CD4-positive, alpha-beta memory T cell (primary cell): ENCODE results near the gene SCGB1D1. TPM values are rescaled to one million over a fixed set of nuclear protein-coding genes. Genes with fewer than 3 reads are reported as not detected.
"Not testable (repeated sequence)": the region's sequence is repeated elsewhere in the genome, so short reads cannot be mapped to it uniquely, and the experiment has no call there.

Experiments used
- CTCF ChIA-PET: fragments of 350-600 bp; sonication (Branson Sonifier 250); formaldehyde crosslinking; loops from one replicate; lab custom pipeline; 2021; ENCODE audit warnings: inconsistent platforms; ENCODE audit not compliant: partially characterized antibody; lab: Charles Lee
- POLR2A ChIA-PET: fragments of 350-600 bp; sonication (Branson Sonifier 250); formaldehyde crosslinking; loops from one replicate; lab custom pipeline; 2021; ENCODE audit not compliant: partially characterized antibody; lab: Charles Lee
- DNase-seq, 5 donors: peaks; one replicate each; pipeline versions ENCODE4 v3.0.0 to v3.0.0-alpha.2; 2020 to 2022; ENCODE audit warnings: mixed read lengths in 1 of 5
- H3K27ac ChIP-seq: one replicate; pipeline ENCODE4 v1.7.0; 2013; ENCODE audit warnings: low read depth, low read length
- H3K27me3 ChIP-seq: 2 replicates; pipeline ENCODE4 v1.7.0; 2013; ENCODE audit warnings: mild to moderate bottlenecking, low read length, moderate library complexity; ENCODE audit not compliant: insufficient read depth
- H3K36me3 ChIP-seq: 2 replicates; pipeline ENCODE4 v1.7.0; 2013; ENCODE audit warnings: mild to moderate bottlenecking, low read length, moderate library complexity; ENCODE audit not compliant: insufficient read depth
- H3K4me1 ChIP-seq: 2 replicates; pipeline ENCODE4 v1.7.0; 2013; ENCODE audit warnings: mild to moderate bottlenecking, low read length, moderate library complexity; ENCODE audit not compliant: insufficient read depth
- H3K4me3 ChIP-seq, 2 donors: one replicate each; pipeline ENCODE4 v1.7.0; 2013; ENCODE audit warnings: low read length in 2 of 2, mild to moderate bottlenecking in 1 of 2
- H3K9me3 ChIP-seq, 2 donors: one replicate each; pipeline ENCODE4 v1.7.0; 2013; ENCODE audit warnings: low read length in 2 of 2, control low read depth in 1 of 2; ENCODE audit not compliant: control insufficient read depth in 1 of 2
- H3K27ac Mint-ChIP-seq, 7 donors: one replicate each; pipeline ENCODE4 v1.8.0; 2020 to 2021; ENCODE audit warnings: mixed read lengths in 7 of 7, mild to moderate bottlenecking in 6 of 7, inconsistent platforms in 3 of 7, moderate library complexity in 3 of 7
- H3K27me3 Mint-ChIP-seq, 2 donors: one replicate each; pipeline ENCODE4 v1.8.0; 2020 to 2021; ENCODE audit warnings: mixed read lengths in 2 of 2
- H3K36me3 Mint-ChIP-seq, 2 donors: one replicate each; pipeline ENCODE4 v1.8.0; 2020 to 2021; ENCODE audit warnings: mixed read lengths in 2 of 2, inconsistent platforms in 1 of 2, mild to moderate bottlenecking in 1 of 2
- H3K4me1 Mint-ChIP-seq, 4 donors: one replicate each; pipeline ENCODE4 v1.8.0; 2020 to 2021; ENCODE audit warnings: mixed read lengths in 4 of 4, mild to moderate bottlenecking in 1 of 4
- H3K4me3 Mint-ChIP-seq, 8 donors: one replicate each; pipeline ENCODE4 v1.8.0; 2020 to 2021; ENCODE audit warnings: mixed read lengths in 8 of 8, mild to moderate bottlenecking in 7 of 8, moderate library complexity in 6 of 8, inconsistent platforms in 3 of 8
- H3K9me3 Mint-ChIP-seq, 8 donors: one replicate each; pipeline ENCODE4 v1.8.0; 2020 to 2021; ENCODE audit warnings: mixed read lengths in 8 of 8, mild to moderate bottlenecking in 5 of 8, inconsistent platforms in 3 of 8, moderate library complexity in 1 of 8
- intact Hi-C: fragments of 100-400 bp; cut with micrococcal nuclease; formaldehyde crosslinking; loops from one replicate; pipeline ENCODE4 v1.15.1; 2023
- polyA plus RNA-seq, 2 donors: library from polyadenylated mRNA; unstranded; fragments of 300-500 nt; fragmentation: Illumina TruSeq; gene quantifications; one replicate each; pipeline ENCODE4 v1.2.3, GENCODE V29; 2021
- total RNA-seq, 2 experiments: library from RNA; stranded (reverse); gene quantifications; one replicate each; pipeline ENCODE4 v1.2.3, GENCODE V29; 2021

SCGB1D1 gene
- total and polyA plus RNA-seq, 4 experiments from 2014 or later: not detected

GRCh38 chr11:62186195-62186594, 3.8 kb upstream of the SCGB1D1 start:
- no peak for DNase-seq
- Histone ChIP-seq H3K36me3 (no peaks in the 10 kb centered on the region), H3K9me3 (no peaks in the 10 kb centered on the region), H3K27ac (no peak overlapping the region), H3K4me3 (no peak overlapping the region), H3K4me1 (no peaks in the 10 kb centered on the region), H3K27me3 (peaks cover 4% of the 10 kb centered on the region)
- no peak overlapping the region for H3K27ac Mint-ChIP-seq
- POLR2A ChIA-PET: no interaction called here
- no peaks in the 10 kb centered on the region for H3K4me1 Mint-ChIP-seq
- peaks cover 0 to 6% (median 2%) of the 10 kb centered on the region in 8 donors for H3K9me3 Mint-ChIP-seq
- no peaks in the 10 kb centered on the region for H3K36me3 Mint-ChIP-seq
- H3K27me3 Mint-ChIP-seq: peaks cover 33 to 36% of the 10 kb centered on the region in 2 donors
- intact Hi-C loops: no loop called here
- CTCF ChIA-PET: no interaction called here
- H3K4me3 Mint-ChIP-seq: no peak overlapping the region

GRCh38 chr11:62193952-62194351, 3.9 kb downstream of the SCGB1D1 start:
- Histone ChIP-seq H3K9me3 (no peaks in the 10 kb centered on the region), H3K36me3 (no peaks in the 10 kb centered on the region), H3K4me1 (no peaks in the 10 kb centered on the region), H3K27ac (no peak overlapping the region), H3K4me3 (no peak overlapping the region), H3K27me3 (peaks cover 5% of the 10 kb centered on the region)
- ChIA-PET CTCF (no interaction called here), POLR2A (no interaction called here)
- Mint-ChIP-seq H3K36me3 (no peaks in the 10 kb centered on the region), H3K27me3 (peaks cover 46 to 52% of the 10 kb centered on the region in 2 donors), H3K9me3 (peaks cover 0 to 2% (median 0%) of the 10 kb centered on the region in 8 donors), H3K27ac (no peak overlapping the region), H3K4me3 (no peak overlapping the region), H3K4me1 (no peaks in the 10 kb centered on the region)
- intact Hi-C loops: no loop called here
- no peak for DNase-seq

DNA sequence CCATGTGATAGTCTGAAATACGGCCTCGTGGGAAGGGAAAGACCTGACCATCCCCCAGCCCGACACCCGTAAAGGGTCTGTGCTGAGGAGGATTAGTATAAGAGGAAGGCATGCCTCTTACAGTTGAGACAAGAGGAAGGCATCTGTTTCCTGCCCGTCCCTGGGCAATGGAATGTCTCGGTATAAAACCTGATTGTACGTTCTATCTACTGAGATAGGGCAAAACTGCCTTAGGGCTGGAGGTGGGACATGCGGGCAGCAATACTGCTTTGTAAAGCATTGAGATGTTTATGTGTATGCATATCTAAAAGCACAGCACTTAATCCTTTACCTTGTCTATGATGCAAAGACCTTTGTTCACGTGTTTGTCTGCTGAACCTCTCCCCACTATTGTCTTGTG, 5.0 kb downstream of the SCGB1D1 start:
- H3K4me3 Mint-ChIP-seq, H3K27me3 ChIP-seq, H3K27ac ChIP-seq, H3K4me1 Mint-ChIP-seq, H3K27ac Mint-ChIP-seq, H3K4me1 ChIP-seq, H3K36me3 Mint-ChIP-seq, H3K9me3 ChIP-seq, H3K9me3 Mint-ChIP-seq, intact Hi-C loops, H3K36me3 ChIP-seq, CTCF ChIA-PET, H3K4me3 ChIP-seq, DNase-seq, POLR2A ChIA-PET: not testable (repeated sequence)
- peaks cover 41 to 50% of the 10 kb centered on the region in 2 donors for H3K27me3 Mint-ChIP-seq

- H3K4me3 Mint-ChIP-seq: no peak overlapping the region
- intact Hi-C loops: no loop called here
- Histone ChIP-seq H3K4me1 (no peaks in the 10 kb centered on the region), H3K36me3 (no peaks in the 10 kb centered on the region), H3K9me3 (no peaks in the 10 kb centered on the region), H3K27ac (no peak overlapping the region), H3K27me3 (peaks cover 3% of the 10 kb centered on the region), H3K4me3 (no peak overlapping the region)
- H3K27ac Mint-ChIP-seq: no peak overlapping the region
- POLR2A ChIA-PET: no interaction called here
- no peak for DNase-seq
- H3K27me3 Mint-ChIP-seq: peaks cover 38 to 46% of the 10 kb centered on the region in 2 donors
- CTCF ChIA-PET: no interaction called here
- H3K9me3 Mint-ChIP-seq: peaks cover 0 to 2% (median 0%) of the 10 kb centered on the region in 8 donors
- H3K4me1 Mint-ChIP-seq: no peaks in the 10 kb centered on the region
- no peaks in the 10 kb centered on the region for H3K36me3 Mint-ChIP-seq
These were observed 5.9 kb downstream of the SCGB1D1 start for GRCh38 chr11:62195945-62196344.

- H3K4me3 Mint-ChIP-seq, H3K27ac ChIP-seq, H3K36me3 Mint-ChIP-seq, H3K4me1 Mint-ChIP-seq, H3K9me3 ChIP-seq, H3K27ac Mint-ChIP-seq, H3K4me3 ChIP-seq, DNase-seq, CTCF ChIA-PET, POLR2A ChIA-PET, H3K36me3 ChIP-seq, H3K4me1 ChIP-seq, H3K27me3 ChIP-seq, intact Hi-C loops, H3K9me3 Mint-ChIP-seq: not testable (repeated sequence)
- peaks cover 40 to 52% of the 10 kb centered on the region in 2 donors for H3K27me3 Mint-ChIP-seq
These were observed 7.4 kb downstream of the SCGB1D1 start for GRCh38 chr11:62197400-62197799.

DNA sequence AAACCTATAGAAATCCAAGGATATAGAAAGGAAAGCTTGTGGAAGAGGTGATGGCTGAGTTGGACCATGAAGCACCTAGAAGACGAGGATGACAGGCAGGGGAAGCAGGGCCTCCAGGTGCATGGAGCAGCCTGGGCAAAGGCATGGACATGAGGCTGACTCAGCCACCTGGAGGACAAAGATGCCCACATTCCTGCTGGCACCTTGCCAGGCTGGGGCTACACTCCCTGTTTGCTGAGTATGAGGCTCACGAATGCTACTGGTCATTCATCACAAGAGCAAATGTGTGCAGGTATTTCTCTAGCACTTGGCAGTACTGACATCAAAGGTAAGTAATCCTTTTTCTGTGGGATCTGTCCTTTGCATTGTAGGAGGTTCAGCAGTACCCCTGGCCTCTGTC, 11.4 kb downstream of the SCGB1D1 start:
- ChIA-PET CTCF (no interaction called here), POLR2A (no interaction called here)
- Mint-ChIP-seq H3K36me3 (no peaks in the 10 kb centered on the region), H3K27ac (no peak overlapping the region), H3K4me1 (no peaks in the 10 kb centered on the region), H3K9me3 (peaks cover 0 to 2% (median 0%) of the 10 kb centered on the region in 8 donors), H3K27me3 (peaks cover 27 to 33% of the 10 kb centered on the region in 2 donors), H3K4me3 (no peak overlapping the region)
- no peaks in the 10 kb centered on the region for H3K36me3 ChIP-seq
- H3K4me3 ChIP-seq: no peak overlapping the region
- no peaks in the 10 kb centered on the region for H3K4me1 ChIP-seq
- no peaks in the 10 kb centered on the region for H3K27me3 ChIP-seq
- H3K27ac ChIP-seq: no peak overlapping the region
- no peak for DNase-seq
- intact Hi-C loops: no loop called here
- H3K9me3 ChIP-seq: no peaks in the 10 kb centered on the region

GRCh38 chr11:62202910-62203309, 12.9 kb downstream of the SCGB1D1 start:
- Mint-ChIP-seq H3K4me3 (no peak overlapping the region), H3K36me3 (no peaks in the 10 kb centered on the region), H3K4me1 (no peaks in the 10 kb centered on the region), H3K27ac (no peak overlapping the region), H3K9me3 (no peaks in the 10 kb centered on the region), H3K27me3 (peaks cover 19 to 23% of the 10 kb centered on the region in 2 donors)
- Histone ChIP-seq H3K4me3 (no peak overlapping the region), H3K27ac (no peak overlapping the region), H3K27me3 (no peaks in the 10 kb centered on the region), H3K9me3 (no peaks in the 10 kb centered on the region), H3K36me3 (no peaks in the 10 kb centered on the region), H3K4me1 (no peaks in the 10 kb centered on the region)
- intact Hi-C loops: no loop called here
- DNase-seq: no peak
- ChIA-PET POLR2A (no interaction called here), CTCF (no interaction called here)

DNA sequence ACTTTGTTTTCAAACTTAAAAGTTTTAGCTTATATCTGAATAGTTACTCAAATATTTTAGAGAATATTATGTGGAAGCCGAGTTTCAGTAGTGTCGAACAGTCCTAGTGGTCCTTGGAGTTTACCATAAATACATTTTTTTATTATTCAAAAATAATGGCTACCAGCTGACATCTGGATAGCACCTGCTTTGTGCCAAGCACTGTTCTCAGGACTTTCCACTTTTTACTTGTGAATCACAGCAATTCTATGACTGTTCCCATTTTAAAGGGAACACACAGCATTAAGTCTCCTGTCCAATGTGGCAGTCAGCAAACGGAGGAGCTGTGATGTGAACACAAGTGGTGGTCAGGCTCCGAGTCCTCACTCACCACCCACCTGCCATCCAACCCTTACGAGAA, 14.4 kb downstream of the SCGB1D1 start:
- no peak overlapping the region for H3K27ac Mint-ChIP-seq

More for the DNA sequence above, 14.4 kb downstream of the SCGB1D1 start:
- Mint-ChIP-seq H3K36me3 (no peaks in the 10 kb centered on the region), H3K4me1 (peaks cover 0 to 1% (median 0%) of the 10 kb centered on the region in 4 donors), H3K9me3 (no peaks in the 10 kb centered on the region), H3K27me3 (peaks cover 22 to 23% of the 10 kb centered on the region in 2 donors), H3K4me3 (no peak overlapping the region)
- no peaks in the 10 kb centered on the region for H3K4me1 ChIP-seq
- no peaks in the 10 kb centered on the region for H3K27me3 ChIP-seq
- ChIA-PET CTCF (no interaction called here), POLR2A (no interaction called here)
- no peak for DNase-seq
- H3K27ac ChIP-seq: no peak overlapping the region
- H3K36me3 ChIP-seq: no peaks in the 10 kb centered on the region
- no peaks in the 10 kb centered on the region for H3K9me3 ChIP-seq
- intact Hi-C loops: no loop called here
- H3K4me3 ChIP-seq: no peak overlapping the region
